Esophagus squamous epithelium (tissue), 4 donors: ENCODE data around the gene DCAF6.

Source experiments
- POLR2A ChIP-seq, 4 donors: fragments of 450-650 bp; IDR thresholded peaks; one replicate each; pipeline ENCODE4 v1.6.1; 2017; ENCODE audit warnings: antibody characterized with exemption in 4 of 4, mild to moderate bottlenecking in 4 of 4, moderate library complexity in 3 of 4
- TF ChIP-seq, protein P1 (sequence below), 6 experiments: fragments of 450-650 bp in 4 of 6; fragments of 200-600 bp in 2 of 6; sonication (generic) in 2 of 6; IDR thresholded peaks; one replicate each; pipeline ENCODE4 v1.5.1; 2016 to 2019; ENCODE audit warnings: antibody characterized with exemption in 6 of 6, mild to moderate bottlenecking in 4 of 6, moderate library complexity in 4 of 6

DNA sequence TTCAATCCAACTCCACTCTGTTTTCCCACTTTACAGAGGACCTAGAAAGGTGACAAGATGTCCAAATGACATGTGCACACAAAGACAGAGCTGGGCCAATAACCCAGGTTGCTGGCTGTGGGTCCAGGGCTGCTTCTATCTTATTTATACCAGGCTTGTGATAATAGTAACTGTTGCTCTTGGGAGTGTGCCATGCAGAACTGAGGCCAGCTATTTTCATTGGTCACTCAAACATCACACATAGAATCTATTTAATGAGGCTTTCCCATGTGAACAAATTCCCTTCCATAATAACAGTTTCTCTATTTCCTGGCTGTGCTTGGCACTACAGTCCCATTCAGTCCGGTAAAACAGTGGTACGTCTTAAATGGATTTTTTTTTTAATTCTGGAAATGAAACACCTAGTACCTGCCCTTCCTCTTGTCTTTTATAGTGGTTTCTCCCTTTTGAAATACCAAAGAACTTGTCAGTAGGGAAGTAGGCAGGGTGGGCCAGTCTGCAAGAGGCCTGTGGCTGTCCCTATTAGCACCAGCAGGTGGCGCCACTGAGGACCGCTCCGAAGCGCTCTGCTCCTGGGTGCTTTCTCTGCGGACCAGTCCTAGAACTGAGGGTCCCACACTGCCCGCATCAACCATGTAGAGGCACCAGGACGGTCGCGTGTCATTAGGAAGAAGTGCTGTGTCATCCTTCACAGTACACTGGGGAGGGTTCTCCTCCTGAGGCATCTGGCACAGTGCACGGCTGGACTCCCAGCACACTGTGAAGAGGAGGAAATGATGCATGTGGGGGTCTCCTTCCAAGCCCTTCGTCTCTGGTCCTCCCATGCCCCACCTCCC, 148.1 kb downstream of the DCAF6 start:
- TF ChIP-seq, protein P1, sequence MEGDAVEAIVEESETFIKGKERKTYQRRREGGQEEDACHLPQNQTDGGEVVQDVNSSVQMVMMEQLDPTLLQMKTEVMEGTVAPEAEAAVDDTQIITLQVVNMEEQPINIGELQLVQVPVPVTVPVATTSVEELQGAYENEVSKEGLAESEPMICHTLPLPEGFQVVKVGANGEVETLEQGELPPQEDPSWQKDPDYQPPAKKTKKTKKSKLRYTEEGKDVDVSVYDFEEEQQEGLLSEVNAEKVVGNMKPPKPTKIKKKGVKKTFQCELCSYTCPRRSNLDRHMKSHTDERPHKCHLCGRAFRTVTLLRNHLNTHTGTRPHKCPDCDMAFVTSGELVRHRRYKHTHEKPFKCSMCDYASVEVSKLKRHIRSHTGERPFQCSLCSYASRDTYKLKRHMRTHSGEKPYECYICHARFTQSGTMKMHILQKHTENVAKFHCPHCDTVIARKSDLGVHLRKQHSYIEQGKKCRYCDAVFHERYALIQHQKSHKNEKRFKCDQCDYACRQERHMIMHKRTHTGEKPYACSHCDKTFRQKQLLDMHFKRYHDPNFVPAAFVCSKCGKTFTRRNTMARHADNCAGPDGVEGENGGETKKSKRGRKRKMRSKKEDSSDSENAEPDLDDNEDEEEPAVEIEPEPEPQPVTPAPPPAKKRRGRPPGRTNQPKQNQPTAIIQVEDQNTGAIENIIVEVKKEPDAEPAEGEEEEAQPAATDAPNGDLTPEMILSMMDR (IDR thresholded peaks at IDR 0.05): peak; percentile 54 to 85 (median 75)
- no peak for TF ChIP-seq POLR2A (IDR thresholded peaks at IDR 0.05)
